ENCODE data around the gene GALM. TPM values are rescaled to one million over a fixed set of nuclear protein-coding genes. Genes with fewer than 3 reads are reported as not detected.
"Not testable (repeated sequence)": the region's sequence is repeated elsewhere in the genome, so short reads cannot be mapped to it uniquely, and the experiment has no call there.

The GALM gene
- total and polyA plus RNA-seq, 9 donors: 9.8 to 38.7 (median 12.3) TPM

- intact Hi-C loops (cut with DNase I): no loop called here
- Histone ChIP-seq H3K27me3 (no peaks in the 10 kb centered on the region), H3K36me3 (no peaks in the 10 kb centered on the region), H3K27ac (no peak overlapping the region), H3K4me1 (ENCODE audit: insufficient read depth) (no peaks in the 10 kb centered on the region), H3K4me3 (no peak overlapping the region), H3K9me3 (no peaks in the 10 kb centered on the region)
- TF ChIP-seq EP300 (IDR thresholded peaks at IDR 0.05) (no peak), POLR2A (IDR thresholded peaks at IDR 0.05) (no peak), CTCF (IDR thresholded peaks at IDR 0.05) (no peak)
- 94 to 97% (median 95%) methylated on average over 4 of the region's 4 CpGs for WGBS, 3 donors
- DNase-seq: no peak
Measured at GRCh38 chr2:38701542-38701941, 35.6 kb downstream of the GALM start.

GRCh38 chr2:38702413-38702812 lies 36.5 kb downstream of the GALM start:
- no peaks in the 10 kb centered on the region for H3K9me3 ChIP-seq
- intact Hi-C loops (cut with DNase I): no loop called here
- no peak for DNase-seq
- H3K27me3 ChIP-seq: no peaks in the 10 kb centered on the region
- H3K4me3 ChIP-seq: no peak overlapping the region
- 66 to 74% (median 69%) methylated on average over 1 of the region's 1 CpG for WGBS, 3 donors
- H3K4me1 ChIP-seq (ENCODE audit: insufficient read depth): no peaks in the 10 kb centered on the region
- no peak overlapping the region for H3K27ac ChIP-seq
- no peak for TF ChIP-seq EP300 (IDR thresholded peaks at IDR 0.05)
- no peak for TF ChIP-seq CTCF (IDR thresholded peaks at IDR 0.05)
- no peak for TF ChIP-seq POLR2A (IDR thresholded peaks at IDR 0.05)
- H3K36me3 ChIP-seq: no peaks in the 10 kb centered on the region

- WGBS, 3 donors: 96 to 100% (median 97%) methylated on average over 5 of the region's 5 CpGs
- H3K4me3 ChIP-seq; H3K27me3 ChIP-seq; H3K9me3 ChIP-seq; DNase-seq; H3K4me1 ChIP-seq (ENCODE audit: insufficient read depth); H3K36me3 ChIP-seq; H3K27ac ChIP-seq; intact Hi-C loops (cut with DNase I): not testable (repeated sequence)
Measured at GRCh38 chr2:38703336-38703735, 37.4 kb downstream of the GALM start.

GRCh38 chr2:38704664-38705063 lies 38.8 kb downstream of the GALM start:
- H3K9me3 ChIP-seq: no peaks in the 10 kb centered on the region
- 85 to 95% (median 90%) methylated on average over 2 of the region's 2 CpGs for WGBS, 3 donors
- no peaks in the 10 kb centered on the region for H3K36me3 ChIP-seq
- no peaks in the 10 kb centered on the region for H3K27me3 ChIP-seq
- TF ChIP-seq EP300 (IDR thresholded peaks at IDR 0.05) (no peak), CTCF (IDR thresholded peaks at IDR 0.05) (no peak), POLR2A (IDR thresholded peaks at IDR 0.05) (no peak)
- intact Hi-C loops (cut with DNase I): no loop called here
- H3K27ac ChIP-seq: no peak overlapping the region
- no peaks in the 10 kb centered on the region for H3K4me1 ChIP-seq (ENCODE audit: insufficient read depth)
- H3K4me3 ChIP-seq: no peak overlapping the region
- no peak for DNase-seq

- no peaks in the 10 kb centered on the region for H3K4me1 ChIP-seq (ENCODE audit: insufficient read depth)
- TF ChIP-seq POLR2A (IDR thresholded peaks at IDR 0.05) (no peak), EP300 (IDR thresholded peaks at IDR 0.05) (no peak), CTCF (IDR thresholded peaks at IDR 0.05) (no peak)
- H3K4me3 ChIP-seq: no peak overlapping the region
- no peaks in the 10 kb centered on the region for H3K36me3 ChIP-seq
- 78 to 88% (median 78%) methylated on average over 6 of the region's 6 CpGs for WGBS, 3 donors
- intact Hi-C loops (cut with DNase I): no loop called here
- no peaks in the 10 kb centered on the region for H3K9me3 ChIP-seq
- no peaks in the 10 kb centered on the region for H3K27me3 ChIP-seq
- no peak for DNase-seq
- H3K27ac ChIP-seq: no peak overlapping the region
Measured at GRCh38 chr2:38706846-38707345, 41.0 kb downstream of the GALM start.

GRCh38 chr2:38708491-38708890 lies 42.6 kb downstream of the GALM start:
- DNase-seq; H3K27me3 ChIP-seq; H3K9me3 ChIP-seq; intact Hi-C loops (cut with DNase I); H3K27ac ChIP-seq; H3K4me1 ChIP-seq (ENCODE audit: insufficient read depth); H3K4me3 ChIP-seq; H3K36me3 ChIP-seq: not testable (repeated sequence)
- 89 to 92% (median 91%) methylated on average over 9 of the region's 9 CpGs for WGBS, 3 donors
